HG03097 (cell line): ENCODE results near the gene CD36.

Experiments used
- ATAC-seq: cut with Tn5 transposase; IDR thresholded peaks from one replicate; pipeline ENCODE4 v1.9.1; 2021; ENCODE audit not compliant: unreplicated experiment, low FRiP score

Gene CD36

GRCh38 chr7:80637911-80638765, at the start of gene CD36:
Gene CD36, plus strand, starts transcription at chr7:80638642. Its CDS starts 8,099 bp downstream, at chr7:80646741.
- no peak for ATAC-seq

- no peak for ATAC-seq
Measured at GRCh38 chr7:80589631-80590030, 48.8 kb upstream of the CD36 start.

- ATAC-seq, result no peak
Measured at GRCh38 chr7:80591654-80592053, 46.8 kb upstream of the CD36 start.

- ATAC-seq, result no peak
Measured at GRCh38 chr7:80593869-80594586, 44.4 kb upstream of the CD36 start.

- ATAC-seq, result no peak
Measured at GRCh38 chr7:80596933-80597517, 41.4 kb upstream of the CD36 start.

- no peak for ATAC-seq
Measured at GRCh38 chr7:80597875-80598274, 40.6 kb upstream of the CD36 start.

- no peak for ATAC-seq
Measured at GRCh38 chr7:80600046-80600445, 38.4 kb upstream of the CD36 start.

- ATAC-seq, result no peak
Measured at GRCh38 chr7:80601999-80602398, 36.4 kb upstream of the CD36 start.

GRCh38 chr7:80603940-80604339, 34.5 kb upstream of the CD36 start:
- ATAC-seq, result no peak

- ATAC-seq, result no peak
Measured at GRCh38 chr7:80604436-80604835, 34.0 kb upstream of the CD36 start.

- no peak for ATAC-seq
Measured at GRCh38 chr7:80607136-80607535, 31.3 kb upstream of the CD36 start.

GRCh38 chr7:80608336-80608735, 30.1 kb upstream of the CD36 start:
- ATAC-seq, result no peak

- no peak for ATAC-seq
Measured at GRCh38 chr7:80609751-80610150, 28.7 kb upstream of the CD36 start.

- no peak for ATAC-seq
Measured at GRCh38 chr7:80611353-80611752, 27.1 kb upstream of the CD36 start.

- no peak for ATAC-seq
Measured at GRCh38 chr7:80611779-80612178, 26.7 kb upstream of the CD36 start.

- ATAC-seq, result no peak
Measured at GRCh38 chr7:80612880-80613279, 25.6 kb upstream of the CD36 start.

- no peak for ATAC-seq
Measured at GRCh38 chr7:80613519-80613918, 24.9 kb upstream of the CD36 start.

- ATAC-seq, result no peak
Measured at GRCh38 chr7:80614851-80615271, 23.6 kb upstream of the CD36 start.

- ATAC-seq, result no peak
Measured at GRCh38 chr7:80618096-80618495, 20.3 kb upstream of the CD36 start.

GRCh38 chr7:80619741-80620140, 18.7 kb upstream of the CD36 start:
- no peak for ATAC-seq

- no peak for ATAC-seq
Measured at GRCh38 chr7:80622541-80622940, 15.9 kb upstream of the CD36 start.
